GM12873 (cell line): Measurements from ENCODE around the gene MRTFB.

Experiments used
- CTCF ChIP-seq: IDR thresholded peaks from 2 replicates; pipeline ENCODE4 v1.5.1; 2012; ENCODE audit warnings: low read depth, mild to moderate bottlenecking, moderate library complexity, low read length, control low read depth; ENCODE audit not compliant: insufficient read depth; ENCODE audit errors: missing control alignments

MRTFB gene

GRCh38 chr16:14120335-14120734 lies 49.2 kb downstream of the MRTFB start:
- TF ChIP-seq CTCF, result no peak

GRCh38 chr16:14121142-14121541 lies 50.0 kb downstream of the MRTFB start:
- no peak for TF ChIP-seq CTCF

- TF ChIP-seq CTCF, result no peak
Observed at GRCh38 chr16:14121872-14122271, 50.8 kb downstream of the MRTFB start.

- TF ChIP-seq CTCF, result no peak
Observed at GRCh38 chr16:14125000-14125681, 54.0 kb downstream of the MRTFB start.

- no peak for TF ChIP-seq CTCF
Observed at GRCh38 chr16:14125708-14126107, 54.6 kb downstream of the MRTFB start.

GRCh38 chr16:14128097-14128496 lies 57.0 kb downstream of the MRTFB start:
- TF ChIP-seq CTCF, result no peak

- TF ChIP-seq CTCF, result no peak
Observed at GRCh38 chr16:14129502-14129901, 58.4 kb downstream of the MRTFB start.
